ENCODE measurements around the gene TMEM72.

GRCh38 chr10:44960088-44960460 lies 48.9 kb downstream of the TMEM72 start:
- TF ChIP-seq POLR2AphosphoS5 (IDR thresholded peaks at IDR 0.05; ENCODE audit: borderline replicate concordance, low read depth, low read length) (no peak), FOXP2 (optimal IDR thresholded peaks at IDR 0.05; ENCODE audit: control extremely low read depth, extremely low read length, insufficient read depth) (no peak), EZH2 (IDR thresholded peaks at IDR 0.05) (no peak)
